Measurements from ENCODE around the gene SORCS3.

GRCh38 chr10:105185161-105185560 is 544.1 kb downstream of the SORCS3 start:
- TF ChIP-seq, protein P1, sequence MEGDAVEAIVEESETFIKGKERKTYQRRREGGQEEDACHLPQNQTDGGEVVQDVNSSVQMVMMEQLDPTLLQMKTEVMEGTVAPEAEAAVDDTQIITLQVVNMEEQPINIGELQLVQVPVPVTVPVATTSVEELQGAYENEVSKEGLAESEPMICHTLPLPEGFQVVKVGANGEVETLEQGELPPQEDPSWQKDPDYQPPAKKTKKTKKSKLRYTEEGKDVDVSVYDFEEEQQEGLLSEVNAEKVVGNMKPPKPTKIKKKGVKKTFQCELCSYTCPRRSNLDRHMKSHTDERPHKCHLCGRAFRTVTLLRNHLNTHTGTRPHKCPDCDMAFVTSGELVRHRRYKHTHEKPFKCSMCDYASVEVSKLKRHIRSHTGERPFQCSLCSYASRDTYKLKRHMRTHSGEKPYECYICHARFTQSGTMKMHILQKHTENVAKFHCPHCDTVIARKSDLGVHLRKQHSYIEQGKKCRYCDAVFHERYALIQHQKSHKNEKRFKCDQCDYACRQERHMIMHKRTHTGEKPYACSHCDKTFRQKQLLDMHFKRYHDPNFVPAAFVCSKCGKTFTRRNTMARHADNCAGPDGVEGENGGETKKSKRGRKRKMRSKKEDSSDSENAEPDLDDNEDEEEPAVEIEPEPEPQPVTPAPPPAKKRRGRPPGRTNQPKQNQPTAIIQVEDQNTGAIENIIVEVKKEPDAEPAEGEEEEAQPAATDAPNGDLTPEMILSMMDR (IDR thresholded peaks at IDR 0.05; ENCODE audit: insufficient read depth, low read length), result no peak
- no peak for TF ChIP-seq POLR2AphosphoS5 (IDR thresholded peaks at IDR 0.05; ENCODE audit: low read depth)
- TF ChIP-seq SPI1 (IDR thresholded peaks at IDR 0.05; ENCODE audit: borderline replicate concordance, low read depth), result no peak
- no peak for TF ChIP-seq GABPA (IDR thresholded peaks at IDR 0.05; ENCODE audit: low read depth)

Measured in HL-60 (cell line).